ENCODE measurements around the gene LHFPL6.

GRCh38 chr13:39402221-39402970 lies 200.6 kb downstream of the LHFPL6 start:
- TF ChIP-seq CTCF (IDR thresholded peaks at IDR 0.05) (no peak), POLR2A (IDR thresholded peaks at IDR 0.05) (no peak), POLR2AphosphoS5 (IDR thresholded peaks at IDR 0.05) (no peak)

Data from prostate gland (tissue), 2 donors.